CD4-positive, alpha-beta memory T cell (primary cell): ENCODE data around the gene LACTBL1. TPM values are rescaled to one million over a fixed set of nuclear protein-coding genes. Genes with fewer than 3 reads are reported as not detected.
A peak's percentile ranks its signal among the peaks of the same experiment; 100 is the strongest.

Experiments
- CTCF ChIA-PET: fragments of 350-600 bp; sonication (Branson Sonifier 250); formaldehyde crosslinking; loops from one replicate; lab custom pipeline; 2021; ENCODE audit warnings: inconsistent platforms; ENCODE audit not compliant: partially characterized antibody; lab: Charles Lee
- POLR2A ChIA-PET: fragments of 350-600 bp; sonication (Branson Sonifier 250); formaldehyde crosslinking; loops from one replicate; lab custom pipeline; 2021; ENCODE audit not compliant: partially characterized antibody; lab: Charles Lee
- DNase-seq, 5 donors: peaks; one replicate each; pipeline versions ENCODE4 v3.0.0 to v3.0.0-alpha.2; 2020 to 2022; ENCODE audit warnings: mixed read lengths in 1 of 5
- H3K27ac ChIP-seq: one replicate; pipeline ENCODE4 v1.7.0; 2013; ENCODE audit warnings: low read depth, low read length
- H3K27me3 ChIP-seq: 2 replicates; pipeline ENCODE4 v1.7.0; 2013; ENCODE audit warnings: mild to moderate bottlenecking, low read length, moderate library complexity; ENCODE audit not compliant: insufficient read depth
- H3K36me3 ChIP-seq: 2 replicates; pipeline ENCODE4 v1.7.0; 2013; ENCODE audit warnings: mild to moderate bottlenecking, low read length, moderate library complexity; ENCODE audit not compliant: insufficient read depth
- H3K4me1 ChIP-seq: 2 replicates; pipeline ENCODE4 v1.7.0; 2013; ENCODE audit warnings: mild to moderate bottlenecking, low read length, moderate library complexity; ENCODE audit not compliant: insufficient read depth
- H3K4me3 ChIP-seq, 2 donors: one replicate each; pipeline ENCODE4 v1.7.0; 2013; ENCODE audit warnings: low read length in 2 of 2, mild to moderate bottlenecking in 1 of 2
- H3K9me3 ChIP-seq, 2 donors: one replicate each; pipeline ENCODE4 v1.7.0; 2013; ENCODE audit warnings: low read length in 2 of 2, control low read depth in 1 of 2; ENCODE audit not compliant: control insufficient read depth in 1 of 2
- H3K27ac Mint-ChIP-seq, 7 donors: one replicate each; pipeline ENCODE4 v1.8.0; 2020 to 2021; ENCODE audit warnings: mixed read lengths in 7 of 7, mild to moderate bottlenecking in 6 of 7, inconsistent platforms in 3 of 7, moderate library complexity in 3 of 7
- H3K27me3 Mint-ChIP-seq, 2 donors: one replicate each; pipeline ENCODE4 v1.8.0; 2020 to 2021; ENCODE audit warnings: mixed read lengths in 2 of 2
- H3K36me3 Mint-ChIP-seq, 2 donors: one replicate each; pipeline ENCODE4 v1.8.0; 2020 to 2021; ENCODE audit warnings: mixed read lengths in 2 of 2, inconsistent platforms in 1 of 2, mild to moderate bottlenecking in 1 of 2
- H3K4me1 Mint-ChIP-seq, 4 donors: one replicate each; pipeline ENCODE4 v1.8.0; 2020 to 2021; ENCODE audit warnings: mixed read lengths in 4 of 4, mild to moderate bottlenecking in 1 of 4
- H3K4me3 Mint-ChIP-seq, 8 donors: one replicate each; pipeline ENCODE4 v1.8.0; 2020 to 2021; ENCODE audit warnings: mixed read lengths in 8 of 8, mild to moderate bottlenecking in 7 of 8, moderate library complexity in 6 of 8, inconsistent platforms in 3 of 8
- H3K9me3 Mint-ChIP-seq, 8 donors: one replicate each; pipeline ENCODE4 v1.8.0; 2020 to 2021; ENCODE audit warnings: mixed read lengths in 8 of 8, mild to moderate bottlenecking in 5 of 8, inconsistent platforms in 3 of 8, moderate library complexity in 1 of 8
- intact Hi-C: fragments of 100-400 bp; cut with micrococcal nuclease; formaldehyde crosslinking; loops from one replicate; pipeline ENCODE4 v1.15.1; 2023
- polyA plus RNA-seq, 2 donors: library from polyadenylated mRNA; unstranded; fragments of 300-500 nt; fragmentation: Illumina TruSeq; gene quantifications; one replicate each; pipeline ENCODE4 v1.2.3, GENCODE V29; 2021
- total RNA-seq, 2 experiments: library from RNA; stranded (reverse); gene quantifications; one replicate each; pipeline ENCODE4 v1.2.3, GENCODE V29; 2021

The LACTBL1 gene, protein sequence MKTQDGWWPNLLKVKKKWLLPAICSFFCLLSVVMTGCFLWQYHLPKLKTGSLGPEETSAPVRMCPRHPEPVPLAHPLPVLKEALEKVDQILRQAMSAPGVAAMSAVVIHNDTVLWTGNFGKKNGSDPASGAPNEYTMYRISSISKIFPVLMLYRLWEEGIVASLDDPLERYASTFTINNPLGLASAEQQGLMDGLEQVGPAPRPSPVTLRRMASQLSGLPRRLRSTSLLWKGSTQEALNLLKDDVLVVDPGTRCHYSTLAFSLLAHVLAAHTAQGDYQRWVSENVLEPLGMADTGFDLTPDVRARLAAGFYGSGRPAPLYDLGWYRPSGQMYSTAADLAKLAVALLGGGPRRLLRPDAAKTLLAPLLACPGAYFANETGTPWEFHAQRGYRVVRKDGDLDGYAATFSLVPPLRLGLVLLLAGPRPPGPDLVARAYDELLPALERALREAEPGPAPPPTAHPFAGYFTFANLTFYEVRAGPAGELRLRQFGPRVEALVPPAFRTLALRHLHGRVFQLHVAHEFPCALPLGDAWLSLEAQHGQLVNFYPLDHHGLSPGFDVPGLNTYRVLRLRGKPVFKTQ
- not detected for total RNA-seq
- polyA plus RNA-seq = not detected

DNA sequence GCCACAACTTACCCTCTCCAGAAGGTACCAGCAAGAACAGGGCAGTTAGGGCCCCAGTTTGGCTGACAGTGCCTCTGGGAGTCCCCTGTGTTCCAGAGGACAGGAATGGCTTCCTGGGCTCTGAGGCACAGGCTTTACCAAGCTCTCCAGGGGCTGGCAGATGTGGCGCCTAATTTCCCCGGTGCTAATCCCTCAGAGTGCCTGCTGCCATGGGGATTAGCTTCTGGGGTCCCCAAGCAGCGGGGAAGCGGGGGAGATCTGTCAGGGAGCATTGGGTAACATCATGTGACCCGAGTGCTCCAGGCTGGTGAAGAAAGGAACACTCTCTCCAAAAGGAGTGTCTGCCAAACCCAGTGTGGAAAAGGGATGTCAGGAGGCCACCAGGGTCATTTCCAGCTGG lies at the start of gene LACTBL1:
LACTBL1 (minus strand) TSS at position 107 of the 400 bp plus-strand sequence. CDS start 550 bp downstream, outside the sequence.
- peaks cover 0 to 6% (median 0%) of the 10 kb centered on the region in 8 donors for H3K9me3 Mint-ChIP-seq
- no peaks in the 10 kb centered on the region for H3K9me3 ChIP-seq
- H3K27me3 Mint-ChIP-seq = peaks cover 38 to 41% of the 10 kb centered on the region in 2 donors
- H3K36me3 Mint-ChIP-seq = no peaks in the 10 kb centered on the region
- no peak within 1 kb of the TSS for H3K4me3 ChIP-seq
- POLR2A ChIA-PET = no interaction called here
- H3K27ac ChIP-seq = no peak within 1 kb of the TSS
- no peaks in the 10 kb centered on the region for H3K4me1 ChIP-seq
- H3K4me3 Mint-ChIP-seq = no peak within 1 kb of the TSS
- H3K36me3 ChIP-seq = no peaks in the 10 kb centered on the region
- CTCF ChIA-PET = interaction anchor here (1.4 kb wide), 1 partner anchor 9 kb away, joined by 7 read pairs; no protein-coding TSS in a partner anchor
- no peaks in the 10 kb centered on the region for H3K4me1 Mint-ChIP-seq
- H3K27ac Mint-ChIP-seq = no peak within 1 kb of the TSS
- no peak for DNase-seq
- intact Hi-C loops = no loop called here
- peaks cover 30% of the 10 kb centered on the region for H3K27me3 ChIP-seq

DNA sequence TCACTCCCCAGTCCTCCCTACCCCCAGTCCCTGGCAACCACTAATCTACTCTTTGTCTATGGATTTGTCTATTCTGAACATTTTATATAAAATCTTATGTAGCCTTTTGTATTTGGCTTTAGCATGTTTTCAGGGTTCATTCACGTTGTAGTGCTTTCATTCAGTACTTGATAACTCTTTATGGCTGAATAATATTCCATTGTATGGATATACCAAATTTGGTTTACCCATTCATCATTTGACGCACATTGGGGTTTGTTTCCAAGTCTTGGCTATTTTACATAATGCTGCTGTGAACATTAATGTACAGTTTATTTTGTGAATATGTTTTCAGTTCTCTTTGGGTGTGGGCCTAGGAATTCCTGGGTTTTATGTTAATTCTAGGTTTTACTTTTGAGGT lies 49.2 kb upstream of the LACTBL1 start:
- no peak for DNase-seq
- Mint-ChIP-seq H3K4me3 (peak overlapping the region in 6 of 8 donors; percentile 4 to 44 (median 20)), H3K4me1 (peaks cover 34 to 65% (median 50%) of the 10 kb centered on the region in 4 donors), H3K9me3 (peaks cover 0 to 11% (median 5%) of the 10 kb centered on the region in 8 donors), H3K27ac (peak overlapping the region in 1 of 7 donors; percentile 14), H3K36me3 (peaks cover 11 to 21% of the 10 kb centered on the region in 2 donors), H3K27me3 (no peaks in the 10 kb centered on the region)
- Histone ChIP-seq H3K4me3 (no peak overlapping the region), H3K27me3 (no peaks in the 10 kb centered on the region), H3K4me1 (peaks cover 20% of the 10 kb centered on the region), H3K36me3 (no peaks in the 10 kb centered on the region), H3K27ac (no peak overlapping the region), H3K9me3 (no peaks in the 10 kb centered on the region)
- ChIA-PET POLR2A (no interaction called here), CTCF (no interaction called here)
- intact Hi-C loops = no loop called here

DNA sequence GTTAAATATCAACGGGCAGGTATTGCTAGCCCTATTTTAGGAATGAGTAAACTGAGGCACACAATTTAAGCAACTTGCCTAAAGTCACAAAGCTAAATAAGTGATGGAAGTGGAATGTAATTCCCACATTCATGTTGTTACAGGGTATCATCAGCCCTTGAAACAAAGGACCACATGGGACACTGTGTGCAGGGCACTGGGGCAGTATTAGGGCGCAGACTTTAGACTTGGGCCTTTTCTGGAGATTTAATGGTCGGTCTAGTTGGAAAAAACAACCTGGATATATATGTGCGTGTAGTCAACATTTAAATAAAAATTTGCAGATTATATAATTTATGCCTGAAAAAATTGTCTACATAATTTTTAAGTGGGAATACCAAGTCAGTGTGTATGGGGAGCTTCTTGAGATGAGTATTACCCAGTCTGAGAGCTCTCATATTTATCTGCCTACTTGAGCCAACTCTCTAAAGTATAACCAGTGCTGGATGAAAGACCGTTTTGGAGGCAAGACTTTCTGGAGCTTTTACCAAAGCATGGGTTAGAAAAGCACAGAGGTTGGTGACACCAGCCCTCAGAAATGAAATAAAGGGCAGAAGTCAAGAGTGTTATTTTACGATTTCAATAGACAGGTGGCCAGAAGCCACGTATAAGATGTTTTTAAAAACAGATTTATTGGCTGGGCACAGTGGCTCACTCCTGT lies 48.2 kb upstream of the LACTBL1 start:
- no peaks in the 10 kb centered on the region for H3K36me3 ChIP-seq
- DNase-seq = no peak
- H3K27ac Mint-ChIP-seq = peak overlapping the region in 5 of 7 donors; percentile 17 to 97 (median 90)
- ChIA-PET CTCF (no interaction called here), POLR2A (no interaction called here)
- H3K27me3 Mint-ChIP-seq = no peaks in the 10 kb centered on the region
- peaks cover 15% of the 10 kb centered on the region for H3K4me1 ChIP-seq
- H3K9me3 Mint-ChIP-seq = peaks cover 0 to 11% (median 5%) of the 10 kb centered on the region in 8 donors
- H3K4me3 Mint-ChIP-seq = peak overlapping the region; percentile 96 to 99 (median 96)
- peak overlapping the region; percentile 85 to 95 for H3K4me3 ChIP-seq
- H3K9me3 ChIP-seq = no peaks in the 10 kb centered on the region
- no peaks in the 10 kb centered on the region for H3K27me3 ChIP-seq
- intact Hi-C loops = no loop called here
- peaks cover 32 to 59% (median 45%) of the 10 kb centered on the region in 4 donors for H3K4me1 Mint-ChIP-seq
- H3K36me3 Mint-ChIP-seq = peaks cover 11 to 21% of the 10 kb centered on the region in 2 donors
- no peak overlapping the region for H3K27ac ChIP-seq

DNA sequence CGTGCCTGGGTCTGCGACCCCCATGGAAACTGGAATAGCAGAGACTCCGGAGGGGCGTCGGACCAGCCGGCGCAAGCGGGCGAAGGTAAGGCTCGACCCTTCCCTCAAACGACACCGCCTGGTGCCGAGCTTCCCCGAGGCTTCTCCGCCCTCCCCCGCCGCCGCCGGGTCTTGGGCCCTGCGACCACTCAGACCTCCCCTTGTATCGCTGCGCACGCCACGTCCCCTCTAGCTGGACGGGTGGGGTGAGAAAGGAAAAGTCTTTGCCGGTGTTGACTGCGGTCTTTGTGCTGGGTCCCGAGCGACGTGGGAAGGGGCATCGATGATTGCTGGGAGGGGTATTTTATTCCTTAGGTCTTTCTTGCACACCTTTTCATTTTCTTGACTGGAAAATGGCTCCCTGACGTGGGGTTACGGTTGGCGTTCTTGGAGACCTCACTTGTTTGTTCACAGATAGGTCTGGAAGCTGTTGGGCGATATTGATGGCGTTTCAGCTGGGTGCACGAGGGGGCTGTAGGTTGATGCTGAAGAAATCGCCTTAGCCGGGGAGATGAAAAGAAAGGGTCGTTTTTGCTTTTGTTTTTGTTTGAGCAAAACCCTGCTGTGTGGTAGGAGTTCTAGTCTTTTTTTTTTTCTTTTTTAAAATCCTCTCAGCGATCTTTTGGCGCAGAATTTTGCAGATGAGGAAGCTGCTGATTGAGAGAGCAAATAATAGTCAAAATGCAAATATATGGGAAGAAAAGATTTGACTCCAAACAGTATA lies 47.4 kb upstream of the LACTBL1 start:
- Mint-ChIP-seq H3K9me3 (peaks cover 0 to 11% (median 5%) of the 10 kb centered on the region in 8 donors), H3K27ac (peak overlapping the region; percentile 17 to 97 (median 90)), H3K4me3 (peak overlapping the region; percentile 96 to 99 (median 96)), H3K36me3 (peaks cover 11 to 21% of the 10 kb centered on the region in 2 donors), H3K4me1 (peaks cover 30 to 56% (median 42%) of the 10 kb centered on the region in 4 donors), H3K27me3 (no peaks in the 10 kb centered on the region)
- peaks cover 15% of the 10 kb centered on the region for H3K4me1 ChIP-seq
- H3K27me3 ChIP-seq = no peaks in the 10 kb centered on the region
- H3K36me3 ChIP-seq = no peaks in the 10 kb centered on the region
- H3K4me3 ChIP-seq = peak overlapping the region; percentile 85 to 95
- POLR2A ChIA-PET = interaction anchor here (1.8 kb wide), 1 partner anchor 9 kb away, joined by 6 read pairs; no protein-coding TSS in a partner anchor
- H3K9me3 ChIP-seq = no peaks in the 10 kb centered on the region
- peak overlapping the region; percentile 61 for H3K27ac ChIP-seq
- CTCF ChIA-PET = no interaction called here
- intact Hi-C loops = loop anchor here (1.0 to 5.0 kb wide), 2 partner anchors 147 to 671 kb away; partner anchors contain the start of genes LUZP1 and RPL11
- peak in 4 of 5 donors; percentile 3 to 14 (median 10) for DNase-seq

DNA sequence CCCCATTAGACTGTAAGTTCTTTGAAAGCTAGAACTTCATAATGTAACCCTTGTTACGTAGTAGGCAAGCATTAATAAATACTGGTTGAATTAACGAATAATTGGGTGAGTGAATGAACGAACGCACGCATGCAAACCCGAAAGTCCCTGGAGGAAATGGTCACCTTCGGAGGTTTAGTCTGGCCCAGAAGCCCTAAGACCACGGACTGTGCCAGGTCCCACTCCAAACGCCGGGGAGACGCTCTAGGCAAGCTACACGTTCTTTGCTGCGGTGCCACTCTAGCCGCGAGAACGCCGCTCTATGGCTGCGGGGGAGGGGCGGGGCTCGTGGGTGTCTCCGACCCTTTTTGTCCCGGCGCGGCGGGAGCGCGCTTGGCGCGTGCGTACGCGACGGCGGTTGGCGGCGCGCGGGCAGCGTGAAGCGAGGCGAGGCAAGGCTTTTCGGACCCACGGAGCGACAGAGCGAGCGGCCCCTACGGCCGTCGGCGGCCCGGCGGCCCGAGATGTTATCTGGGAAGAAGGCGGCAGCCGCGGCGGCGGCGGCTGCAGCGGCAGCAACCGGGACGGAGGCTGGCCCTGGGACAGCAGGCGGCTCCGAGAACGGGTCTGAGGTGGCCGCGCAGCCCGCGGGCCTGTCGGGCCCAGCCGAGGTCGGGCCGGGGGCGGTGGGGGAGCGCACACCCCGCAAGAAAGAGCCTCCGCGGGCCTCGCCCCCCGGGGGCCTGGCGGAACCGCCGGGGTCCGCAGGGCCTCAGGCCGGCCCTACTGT lies 46.6 kb upstream of the LACTBL1 start, which contains the start of gene KDM1A:
KDM1A (plus strand) TSS at position 375 of the 769 bp plus-strand sequence; CDS start at position 504, 129 bp downstream.
- H3K27me3 Mint-ChIP-seq = no peaks in the 10 kb centered on the region
- CTCF ChIA-PET = interaction anchor here (0.9 kb wide), 1 partner anchor 672 kb away, joined by 3 read pairs; the partner anchor contains the start of gene RPL11

More for the DNA sequence above, 46.6 kb upstream of the LACTBL1 start, which contains the start of gene KDM1A:
- H3K9me3 Mint-ChIP-seq = peaks cover 0 to 11% (median 5%) of the 10 kb centered on the region in 8 donors
- H3K36me3 Mint-ChIP-seq = peaks cover 11 to 21% of the 10 kb centered on the region in 2 donors
- peaks cover 28 to 56% (median 40%) of the 10 kb centered on the region in 4 donors for H3K4me1 Mint-ChIP-seq
- Histone ChIP-seq H3K4me3 (peak within 1 kb of the TSS; percentile 85 to 95), H3K27me3 (no peaks in the 10 kb centered on the region), H3K36me3 (no peaks in the 10 kb centered on the region), H3K4me1 (peaks cover 15% of the 10 kb centered on the region), H3K27ac (peak within 1 kb of the TSS; percentile 61), H3K9me3 (no peaks in the 10 kb centered on the region)
- POLR2A ChIA-PET = interaction anchor here (0.9 to 1.8 kb wide), 4 partner anchors 10 to 672 kb away, joined by 3 to 6 read pairs (median 4); partner anchors contain the start of genes LUZP1 and RPL11
- H3K27ac Mint-ChIP-seq = peak within 1 kb of the TSS; percentile 73 to 97 (median 94)
- intact Hi-C loops = loop anchor here (1.0 to 5.0 kb wide), 2 partner anchors 148 to 672 kb away; partner anchors contain the start of genes LUZP1 and RPL11
- H3K4me3 Mint-ChIP-seq = peak within 1 kb of the TSS; percentile 96 to 99 (median 97)
- DNase-seq = peak; percentile 90 to 94 (median 92)
